Endothelial cell of umbilical vein (primary cell): ENCODE results near the gene INTS2. TPM values are rescaled to one million over a fixed set of nuclear protein-coding genes. Genes with fewer than 3 reads are reported as not detected.

Experiments used
- BruUV-seq: library from RNA; stranded (reverse); fragments of 400-500 nt; replicated peaks from 2 replicates; lab custom pipeline; 2021; lab: Mats Ljungman, UMichigan
- CTCF ChIA-PET: fragments of 300-600, 350-600 bp; sonication (Branson Sonifier 250); formaldehyde crosslinking; loops from one replicate; lab custom pipeline; 2021; ENCODE audit warnings: antibody characterized with exemption, inconsistent platforms; lab: Charles Lee
- POLR2A ChIA-PET: fragments of 300-600, 350-600 bp; sonication (Branson Sonifier 250); formaldehyde crosslinking; loops from one replicate; lab custom pipeline; 2021; ENCODE audit warnings: antibody characterized with exemption, inconsistent platforms; lab: Charles Lee
- DNase-seq: peaks from one replicate; pipeline ENCODE4 v3.0.0-alpha.2; 2011; ENCODE audit warnings: low read depth, low spot score
- FAIRE-seq: peaks from 2 replicates; lab custom pipeline; 2011; peaks lifted over from hg19 to GRCh38; lab: Jason Lieb, UNC
- H2AFZ ChIP-seq: 2 replicates; pipeline ENCODE4 v1.6.0; 2012; ENCODE audit warnings: low read depth, low read length, control low read depth, inconsistent platforms
- H3K27ac ChIP-seq: 2 replicates; pipeline ENCODE4 v1.5.1; 2011; ENCODE audit warnings: low read depth, mild to moderate bottlenecking, control low read depth, low read length, moderate library complexity; ENCODE audit not compliant: insufficient read depth
- H3K27me3 ChIP-seq, 2 experiments: 2 replicates each; pipeline versions ENCODE4 v1.6.0 to v1.6.1; 2011; ENCODE audit warnings: low read length in 2 of 2, mixed read lengths in 1 of 2; ENCODE audit not compliant: control insufficient read depth in 2 of 2, insufficient read depth in 2 of 2
- H3K36me3 ChIP-seq, 2 experiments: 2 replicates in 1 of 2; 3 replicates in 1 of 2; pipeline ENCODE4 v1.5.1; 2011; ENCODE audit warnings: low read length in 2 of 2, mild to moderate bottlenecking in 1 of 2, moderate library complexity in 1 of 2; ENCODE audit not compliant: control insufficient read depth in 2 of 2, insufficient read depth in 2 of 2; ENCODE audit errors: extremely low read depth in 1 of 2
- H3K4me1 ChIP-seq: 3 replicates; pipeline ENCODE4 v1.5.1; 2011; ENCODE audit warnings: mild to moderate bottlenecking, low read length; ENCODE audit not compliant: control insufficient read depth, insufficient read depth; ENCODE audit errors: extremely low read depth
- H3K4me2 ChIP-seq: 2 replicates; pipeline ENCODE4 v1.6.1; 2011; ENCODE audit warnings: low read length, control low read depth, mixed read lengths; ENCODE audit not compliant: insufficient read depth
- H3K4me3 ChIP-seq, 3 experiments: fragments of 200-600 bp in 1 of 3; sonication (generic), shearing (Covaris generic) in 1 of 3; replicated peaks in 1 of 3; 2 replicates each; pipeline ENCODE4 v1.5.1; 2011 to 2016; ENCODE audit warnings: control low read depth in 3 of 3, low read length in 3 of 3, mild to moderate bottlenecking in 2 of 3, inconsistent platforms in 1 of 3, low read depth in 1 of 3, moderate library complexity in 1 of 3; ENCODE audit not compliant: insufficient read depth in 1 of 3
- H3K79me2 ChIP-seq: 2 replicates; pipeline ENCODE4 v1.6.0; 2012; ENCODE audit warnings: low read length, inconsistent platforms; ENCODE audit not compliant: control insufficient read depth, insufficient read depth
- H3K9ac ChIP-seq: replicated peaks from 2 replicates; pipeline ENCODE3; 2011; ENCODE audit warnings: low read length, control low read depth; ENCODE audit not compliant: insufficient read depth; ENCODE audit errors: extremely low read depth
- H3K9me1 ChIP-seq: replicated peaks from 3 replicates; pipeline ENCODE4 v1.6.0; 2011; ENCODE audit warnings: mild to moderate bottlenecking, low read length; ENCODE audit not compliant: control insufficient read depth, insufficient read depth; ENCODE audit errors: extremely low read depth
- H3K9me3 ChIP-seq: replicated peaks from 2 replicates; pipeline ENCODE4 v1.5.1; 2012; ENCODE audit warnings: low read length, inconsistent platforms; ENCODE audit not compliant: control insufficient read depth, insufficient read depth
- H4K20me1 ChIP-seq: replicated peaks from 2 replicates; pipeline ENCODE3; 2011; ENCODE audit warnings: mild to moderate bottlenecking, low read length; ENCODE audit not compliant: control insufficient read depth, insufficient read depth; ENCODE audit errors: extremely low read depth
- EZH2 ChIP-seq: IDR thresholded peaks from 2 replicates; pipeline ENCODE4 v1.6.1; 2012; ENCODE audit warnings: borderline replicate concordance, low read depth, mild to moderate bottlenecking, moderate library complexity, low read length, inconsistent platforms; ENCODE audit not compliant: severe bottlenecking
- FOS ChIP-seq: IDR thresholded peaks from 2 replicates; pipeline ENCODE4 v1.6.1; 2011; ENCODE audit warnings: mild to moderate bottlenecking, low read length, moderate library complexity, borderline replicate concordance; ENCODE audit not compliant: insufficient read depth
- GATA2 ChIP-seq: IDR thresholded peaks from 2 replicates; pipeline ENCODE4 v1.7.0; 2011; ENCODE audit warnings: low read depth, mild to moderate bottlenecking, moderate library complexity, mixed read lengths, low read length; ENCODE audit not compliant: insufficient read length, insufficient read depth
- JUN ChIP-seq: IDR thresholded peaks from 2 replicates; pipeline ENCODE4 v1.6.1; 2011; ENCODE audit warnings: borderline replicate concordance, low read depth; ENCODE audit not compliant: insufficient read length, insufficient read depth
- MYC ChIP-seq: IDR thresholded peaks from one replicate; pipeline ENCODE4 v1.6.1; 2011; ENCODE audit warnings: mild to moderate bottlenecking, low read depth, low read length
- POLR2A ChIP-seq: IDR thresholded peaks from 2 replicates; pipeline ENCODE4 v1.6.1; 2012; ENCODE audit warnings: low read depth, mild to moderate bottlenecking, control low read depth, low read length
- POLR2AphosphoS5 ChIP-seq: IDR thresholded peaks from 2 replicates; pipeline ENCODE4 v1.6.1; 2012; ENCODE audit warnings: low read depth, mild to moderate bottlenecking, control low read depth, low read length, moderate library complexity; ENCODE audit not compliant: insufficient read depth
- dilution Hi-C: fragments of 300-500 bp; cut with MboI; formaldehyde crosslinking; loops from one replicate; pipeline ENCODE4 v1.15.0; 2019; ENCODE audit warnings: low sequenced_read_pairs; ENCODE audit not compliant: extremely low pct_ligation_motif_present
- intact Hi-C: fragments of 100-400 bp; cut with micrococcal nuclease; formaldehyde crosslinking; loops from one replicate; pipeline ENCODE4 v1.10.0; 2022
- polyA plus RNA-seq, 4 experiments: library from polyadenylated mRNA; depleted of rRNA in 3 of 4; stranded (reverse) in 3 of 4; unstranded in 1 of 4; fragments of >200 nt; gene quantifications; 2 replicates each; pipeline versions ENCODE4 v1.2.1 to v1.2.3, GENCODE V29; 2011 to 2012; ENCODE audit warnings: missing spikeins in 1 of 4
- total RNA-seq: library from RNA; stranded (reverse); gene quantifications from 2 replicates; pipeline ENCODE4 v1.2.3, GENCODE V29; 2021
- TF ChIP-seq, protein P1 (sequence below): IDR thresholded peaks from 2 replicates; pipeline ENCODE4 v1.6.1; 2011; ENCODE audit not compliant: insufficient read depth, insufficient read length
- TF ChIP-seq, protein P2 (sequence below), 2 donors: IDR thresholded peaks; 1 replicate in 1 of 2; 2 replicates in 1 of 2; pipeline ENCODE4 v1.5.1; 2011; ENCODE audit warnings: low read length in 2 of 2, mild to moderate bottlenecking in 2 of 2, moderate library complexity in 2 of 2, control low read depth in 1 of 2, inconsistent platforms in 1 of 2, low read depth in 1 of 2; ENCODE audit not compliant: insufficient read depth in 1 of 2; ENCODE audit errors: extremely low read depth in 1 of 2

The INTS2 gene
- total and polyA plus RNA-seq, 2 donors (not counting 3 experiments of a cell fraction or from before 2014, with no cell fraction given), result 6.2 to 13.4 TPM

DNA sequence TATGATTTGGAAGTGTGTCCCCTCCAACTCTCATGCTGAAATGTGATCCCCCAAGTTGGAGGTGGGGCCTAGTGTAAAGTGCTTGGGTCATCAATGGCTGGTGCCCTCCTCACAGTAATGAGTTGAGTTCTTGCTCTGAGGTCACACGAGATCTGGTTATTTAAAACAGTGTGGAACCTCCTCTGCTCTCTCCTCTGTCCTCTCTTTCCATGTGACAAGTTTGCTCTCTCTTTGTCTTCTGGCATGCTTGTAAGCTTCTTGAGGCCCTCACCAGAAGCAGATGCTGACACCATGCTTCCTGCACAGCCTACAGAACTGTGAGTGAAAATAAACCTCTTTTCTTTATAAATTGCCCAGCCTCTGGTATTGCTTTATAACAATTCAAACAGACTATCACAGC is 84.3 kb downstream of the INTS2 start:
- no peak overlapping the region for H3K9ac ChIP-seq
- H4K20me1 ChIP-seq, result no peaks in the 10 kb centered on the region
- H3K27me3 ChIP-seq, result no peaks in the 10 kb centered on the region
- H3K4me2 ChIP-seq, result no peak overlapping the region
- peaks cover 0 to 3% of the 10 kb centered on the region in 2 experiments for H3K36me3 ChIP-seq
- FAIRE-seq, result no peak
- no TSS peak for BruUV-seq
- intact Hi-C loops (no loop called here), dilution Hi-C loops (no loop called here)
- no peak for DNase-seq
- H3K9me3 ChIP-seq, result no peaks in the 10 kb centered on the region
- ChIA-PET CTCF (interaction anchor here (1.3 kb wide), 1 partner anchor 208 kb away, joined by 4 read pairs; no protein-coding TSS in a partner anchor), POLR2A (no interaction called here)
- no peaks in the 10 kb centered on the region for H3K9me1 ChIP-seq
- H3K27ac ChIP-seq, result no peak overlapping the region
- TF ChIP-seq, protein P1, sequence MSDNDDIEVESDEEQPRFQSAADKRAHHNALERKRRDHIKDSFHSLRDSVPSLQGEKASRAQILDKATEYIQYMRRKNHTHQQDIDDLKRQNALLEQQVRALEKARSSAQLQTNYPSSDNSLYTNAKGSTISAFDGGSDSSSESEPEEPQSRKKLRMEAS, result no peak
- TF ChIP-seq POLR2AphosphoS5, result no peak
- no peak for TF ChIP-seq POLR2A
- TF ChIP-seq MYC, result no peak
- TF ChIP-seq, protein P2, sequence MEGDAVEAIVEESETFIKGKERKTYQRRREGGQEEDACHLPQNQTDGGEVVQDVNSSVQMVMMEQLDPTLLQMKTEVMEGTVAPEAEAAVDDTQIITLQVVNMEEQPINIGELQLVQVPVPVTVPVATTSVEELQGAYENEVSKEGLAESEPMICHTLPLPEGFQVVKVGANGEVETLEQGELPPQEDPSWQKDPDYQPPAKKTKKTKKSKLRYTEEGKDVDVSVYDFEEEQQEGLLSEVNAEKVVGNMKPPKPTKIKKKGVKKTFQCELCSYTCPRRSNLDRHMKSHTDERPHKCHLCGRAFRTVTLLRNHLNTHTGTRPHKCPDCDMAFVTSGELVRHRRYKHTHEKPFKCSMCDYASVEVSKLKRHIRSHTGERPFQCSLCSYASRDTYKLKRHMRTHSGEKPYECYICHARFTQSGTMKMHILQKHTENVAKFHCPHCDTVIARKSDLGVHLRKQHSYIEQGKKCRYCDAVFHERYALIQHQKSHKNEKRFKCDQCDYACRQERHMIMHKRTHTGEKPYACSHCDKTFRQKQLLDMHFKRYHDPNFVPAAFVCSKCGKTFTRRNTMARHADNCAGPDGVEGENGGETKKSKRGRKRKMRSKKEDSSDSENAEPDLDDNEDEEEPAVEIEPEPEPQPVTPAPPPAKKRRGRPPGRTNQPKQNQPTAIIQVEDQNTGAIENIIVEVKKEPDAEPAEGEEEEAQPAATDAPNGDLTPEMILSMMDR (IDR thresholded peaks at IDR 0.05; ENCODE audit: extremely low read depth in 1 of 2, insufficient read depth in 1 of 2, low read depth in 1 of 2, low read length in 2 of 2), result no peak
- no peak for TF ChIP-seq JUN
- no peak for TF ChIP-seq EZH2
- TF ChIP-seq FOS, result no peak
- no peak for TF ChIP-seq GATA2
- H2AFZ ChIP-seq, result no peak overlapping the region
- H3K79me2 ChIP-seq, result no peaks in the 10 kb centered on the region
- H3K4me1 ChIP-seq, result no peaks in the 10 kb centered on the region
- H3K4me3 ChIP-seq, result no peak overlapping the region
